ENCODE data around the gene RBM15.

Gene RBM15

GRCh38 chr1:110347182-110347893 is 8.2 kb downstream of the RBM15 start:
- DNase-seq (ENCODE audit: low read depth, low spot score), result no peak

- DNase-seq (ENCODE audit: low read depth, low spot score), result no peak
Observed at GRCh38 chr1:110348050-110348449, 8.9 kb downstream of the RBM15 start.

GRCh38 chr1:110348771-110349170 is 9.6 kb downstream of the RBM15 start:
- DNase-seq (ENCODE audit: low read depth, low spot score), result no peak

GRCh38 chr1:110350360-110350759 is 11.2 kb downstream of the RBM15 start:
- DNase-seq (ENCODE audit: low read depth, low spot score), result no peak

- DNase-seq (ENCODE audit: low read depth, low spot score), result no peak
Observed at GRCh38 chr1:110355321-110355720, 16.1 kb downstream of the RBM15 start.

- no peak for DNase-seq (ENCODE audit: low read depth, low spot score)
Observed at GRCh38 chr1:110356379-110356778, 17.2 kb downstream of the RBM15 start.

GRCh38 chr1:110360431-110360830 is 21.3 kb downstream of the RBM15 start:
- no peak for DNase-seq (ENCODE audit: low read depth, low spot score)

GRCh38 chr1:110361856-110362255 is 22.7 kb downstream of the RBM15 start:
- DNase-seq (ENCODE audit: low read depth, low spot score), result no peak

- no peak for DNase-seq (ENCODE audit: low read depth, low spot score)
Observed at GRCh38 chr1:110364221-110364620, 25.0 kb downstream of the RBM15 start.

- DNase-seq (ENCODE audit: low read depth, low spot score), result no peak
Observed at GRCh38 chr1:110370827-110371226, 31.6 kb downstream of the RBM15 start.

GRCh38 chr1:110375490-110375889 is 36.3 kb downstream of the RBM15 start:
- no peak for DNase-seq (ENCODE audit: low read depth, low spot score)

- DNase-seq (ENCODE audit: low read depth, low spot score), result peak; percentile 42
Observed at GRCh38 chr1:110380672-110381283, 41.6 kb downstream of the RBM15 start.

GRCh38 chr1:110383251-110383990 is 44.2 kb downstream of the RBM15 start:
- no peak for DNase-seq (ENCODE audit: low read depth, low spot score)

- DNase-seq (ENCODE audit: low read depth, low spot score), result no peak
Observed at GRCh38 chr1:110384581-110385321, 45.6 kb downstream of the RBM15 start.

GRCh38 chr1:110385369-110385768 is 46.2 kb downstream of the RBM15 start:
- DNase-seq (ENCODE audit: low read depth, low spot score), result no peak

- DNase-seq (ENCODE audit: low read depth, low spot score), result no peak
Observed at GRCh38 chr1:110387048-110387754, 48.0 kb downstream of the RBM15 start.

GRCh38 chr1:110390096-110390495 is 50.9 kb downstream of the RBM15 start:
- DNase-seq (ENCODE audit: low read depth, low spot score), result no peak

GRCh38 chr1:110390692-110391245 is 51.6 kb downstream of the RBM15 start, which contains the start of gene SLC16A4:
Gene SLC16A4 (minus strand): TSS chr1:110391026. CDS start chr1:110389323, 1,703 bp downstream.
- no peak for DNase-seq (ENCODE audit: low read depth, low spot score)

GRCh38 chr1:110393286-110393685 is 54.1 kb downstream of the RBM15 start:
- no peak for DNase-seq (ENCODE audit: low read depth, low spot score)

- no peak for DNase-seq (ENCODE audit: low read depth, low spot score)
Observed at GRCh38 chr1:110393691-110394492, 54.7 kb downstream of the RBM15 start.
